ENCODE data around the gene RNF144B.
"Not testable (repeated sequence)": the region's sequence is repeated elsewhere in the genome, so short reads cannot be mapped to it uniquely, and the experiment has no call there.

Gene RNF144B

DNA sequence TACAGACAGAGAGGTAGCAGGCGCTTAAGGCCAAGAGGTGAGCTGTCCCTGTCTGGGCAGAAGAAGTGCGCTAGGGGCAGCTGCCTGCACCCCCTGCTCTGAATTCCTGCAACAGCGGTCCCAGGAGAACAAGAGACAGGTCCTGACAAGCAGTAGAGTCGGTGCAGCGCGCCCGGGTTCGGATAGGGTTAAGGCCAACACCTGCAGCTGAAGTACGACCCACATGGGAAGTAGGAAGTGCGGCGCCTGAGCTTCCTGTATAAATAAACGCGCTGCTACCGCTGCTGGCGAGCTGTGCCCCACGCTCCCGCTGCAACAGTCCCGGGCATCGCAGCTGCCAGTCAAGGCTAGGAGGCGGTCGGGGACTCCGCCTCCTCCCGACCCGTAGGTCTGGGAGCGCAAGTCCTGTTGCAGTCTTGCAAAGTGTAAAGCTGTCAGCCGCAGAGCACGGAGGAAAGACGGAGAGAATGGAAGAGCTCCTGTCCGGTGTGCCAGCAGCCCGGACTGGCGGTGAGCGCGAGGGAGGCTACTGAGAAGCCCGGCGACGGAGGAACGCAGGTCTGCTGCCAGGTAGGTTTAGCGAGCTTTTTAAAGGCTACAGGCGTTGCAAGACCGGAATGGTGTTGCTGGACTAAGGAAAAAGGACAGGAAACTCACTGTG is at the start of gene RNF144B:
Gene RNF144B, plus strand, starts transcription at position 290 of the 661 bp plus-strand sequence. CDS start 12,185 bp downstream, outside the sequence.
- peak; percentile 80 for DNase-seq

DNA sequence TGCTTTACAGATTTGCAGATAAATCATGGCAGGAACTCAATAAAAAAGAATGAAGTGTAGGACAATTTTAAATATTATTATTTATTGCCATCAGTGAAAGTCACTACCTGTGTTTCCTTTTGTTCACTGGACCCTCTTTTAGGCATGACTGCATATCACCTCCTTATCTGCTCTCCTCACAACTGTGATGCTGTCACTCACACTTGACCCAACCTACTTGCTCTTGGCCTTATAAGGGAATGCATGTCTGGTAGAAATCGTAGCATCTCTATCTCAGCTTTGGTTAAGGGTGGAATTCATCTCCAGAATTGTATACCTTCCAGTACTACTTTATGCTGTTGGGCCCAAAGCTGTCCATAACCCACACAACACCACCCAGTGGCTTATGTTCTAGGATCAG is 47.6 kb upstream of the RNF144B start:
- DNase-seq, result no peak

DNA sequence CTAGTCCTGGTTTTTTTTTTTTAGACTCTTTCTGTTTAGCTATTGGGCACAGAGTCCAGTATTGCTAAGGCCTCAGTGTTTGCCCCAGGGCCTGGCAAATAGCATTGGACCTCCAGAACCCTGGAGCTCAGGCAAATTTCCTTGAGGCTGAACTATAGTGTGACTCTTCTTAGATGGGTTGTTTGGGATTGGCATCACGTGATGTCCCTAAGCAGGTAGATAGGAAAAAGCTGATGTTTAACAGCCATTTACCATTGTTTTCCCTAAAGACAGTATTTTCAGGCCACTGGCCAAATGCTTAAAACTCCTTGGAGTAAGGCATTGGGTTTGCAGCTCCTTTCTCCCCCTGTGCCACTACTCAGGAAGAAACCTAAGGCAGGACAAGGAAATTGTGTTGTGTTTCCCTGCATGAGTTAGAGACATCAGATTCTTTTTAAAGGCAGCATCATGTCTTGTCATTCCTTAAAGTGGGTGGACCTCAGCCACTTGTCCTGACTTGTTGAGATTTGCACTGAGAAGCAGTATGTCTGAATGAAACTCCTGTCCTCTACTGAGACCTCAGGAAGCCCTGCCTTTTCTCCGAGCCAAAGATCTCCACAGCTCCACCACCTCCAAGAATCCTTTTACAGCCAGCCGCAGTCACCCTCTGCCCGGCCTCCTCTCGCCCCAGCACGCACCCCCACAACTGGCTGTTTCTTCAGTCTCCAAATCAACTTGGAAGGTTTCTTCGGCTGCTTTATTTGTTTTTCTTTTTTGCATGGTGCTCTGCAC is 46.2 kb upstream of the RNF144B start:
- no peak for DNase-seq

DNA sequence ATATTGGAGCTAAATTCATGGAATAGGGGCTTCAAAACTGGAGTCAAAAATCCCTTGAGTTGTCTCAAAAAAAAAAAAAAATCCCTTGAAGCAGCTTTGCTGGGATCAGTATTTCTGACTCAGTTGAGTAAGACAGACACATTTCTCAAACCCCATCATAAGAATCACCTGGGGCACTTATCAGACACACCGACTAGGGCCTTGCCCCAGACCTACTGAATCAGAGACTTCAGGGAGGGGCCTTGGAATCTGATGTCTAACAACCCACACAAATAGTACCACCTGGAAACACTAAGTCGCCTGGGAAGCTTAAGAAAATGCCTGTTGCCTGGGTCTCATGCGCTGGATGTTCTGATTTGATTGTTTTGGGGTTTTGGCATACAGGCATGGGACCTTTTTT is 44.9 kb upstream of the RNF144B start:
- no peak for DNase-seq

- no peak for DNase-seq
Observed at GRCh38 chr6:18343741-18344140, 43.4 kb upstream of the RNF144B start.

DNA sequence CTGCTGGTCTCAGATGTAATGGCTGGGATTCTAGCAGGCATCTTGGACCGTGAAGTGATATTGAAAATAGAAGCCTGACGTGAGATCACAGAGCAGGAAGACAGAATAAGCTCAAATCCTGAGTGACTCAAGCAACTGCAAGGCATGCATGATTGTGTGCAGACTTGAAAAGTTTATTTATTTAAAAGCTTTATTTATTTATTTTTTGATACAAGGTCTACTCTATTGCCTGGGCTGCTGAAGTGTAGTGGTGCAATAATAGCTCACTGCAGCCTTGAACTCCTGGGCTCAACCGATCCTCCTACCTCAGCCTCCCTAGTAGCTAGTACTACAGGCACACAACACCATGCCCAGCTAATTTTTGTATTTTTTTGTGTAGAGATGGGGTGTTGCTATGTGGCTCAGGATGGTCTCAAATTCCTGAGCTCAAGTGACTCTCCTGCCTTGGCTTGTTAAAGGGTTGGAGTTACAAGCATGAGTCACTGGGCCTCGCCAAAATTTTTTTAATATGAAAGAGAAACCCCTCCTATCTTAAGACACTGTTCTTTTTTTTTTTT is 40.1 kb upstream of the RNF144B start:
- DNase-seq, result no peak

DNA sequence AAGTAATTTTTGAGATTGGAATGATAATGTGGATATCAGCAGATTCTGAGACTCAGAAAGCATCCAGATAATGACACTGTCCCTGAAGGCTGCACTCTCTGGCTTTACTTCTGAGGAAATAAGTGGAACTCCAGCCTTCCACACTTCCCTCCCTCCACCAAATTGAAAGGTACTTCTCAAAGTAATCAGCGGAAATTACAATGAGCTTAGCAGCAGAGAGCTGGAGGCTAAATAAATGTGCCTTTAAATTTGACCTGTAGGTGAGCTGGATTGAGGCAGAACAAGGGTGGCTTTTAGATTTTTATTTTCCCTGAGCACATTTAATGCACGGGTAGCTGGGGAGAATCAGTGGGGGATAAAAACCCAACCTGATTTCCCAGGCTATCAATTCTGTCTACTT is 39.3 kb upstream of the RNF144B start:
- no peak for DNase-seq

- no peak for DNase-seq
Observed at GRCh38 chr6:18349386-18349785, 37.8 kb upstream of the RNF144B start.

- no peak for DNase-seq
Observed at GRCh38 chr6:18350271-18350670, 36.9 kb upstream of the RNF144B start.

GRCh38 chr6:18350712-18351111 is 36.4 kb upstream of the RNF144B start:
- DNase-seq, result no peak

GRCh38 chr6:18352001-18352400 is 35.1 kb upstream of the RNF144B start:
- DNase-seq, result no peak

DNA sequence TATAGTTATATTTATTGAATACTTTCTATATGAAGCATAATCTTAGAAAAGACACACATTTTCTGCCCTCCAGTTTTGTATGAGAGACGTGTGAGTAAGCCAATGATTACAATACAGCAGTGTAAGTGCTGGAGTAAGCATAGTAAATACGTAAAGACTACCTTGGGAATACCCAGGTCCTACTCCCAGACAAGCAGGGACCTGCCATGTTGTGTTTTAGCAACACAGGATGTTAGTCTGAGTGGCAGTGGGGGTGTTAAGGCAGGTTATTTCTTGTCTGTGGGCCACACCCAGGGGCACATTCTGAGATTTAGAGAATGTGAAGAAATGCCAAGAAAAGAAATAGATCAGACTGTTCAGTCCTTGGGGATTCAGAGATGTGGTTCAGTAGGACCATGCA is 34.3 kb upstream of the RNF144B start:
- no peak for DNase-seq

DNA sequence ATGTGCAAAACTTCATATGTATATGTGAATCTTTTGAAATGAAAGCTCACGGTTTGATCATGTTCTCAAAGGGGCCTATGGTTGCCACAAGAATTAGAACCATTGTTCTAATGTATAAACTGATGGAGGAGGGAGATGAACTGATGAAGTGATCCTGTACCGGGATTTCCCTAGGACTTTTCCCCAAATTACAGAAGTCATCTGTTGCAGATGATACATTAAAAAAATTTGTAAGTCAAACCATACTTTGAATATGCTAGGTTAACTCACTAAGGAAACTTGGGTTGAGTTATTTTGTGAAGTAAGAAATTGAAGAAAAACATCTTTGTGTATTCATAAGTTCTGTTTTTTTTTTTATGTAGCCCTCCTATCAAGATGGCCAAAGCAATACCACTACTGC is 33.9 kb upstream of the RNF144B start:
- no peak for DNase-seq

GRCh38 chr6:18357546-18357945 is 29.6 kb upstream of the RNF144B start:
- DNase-seq, result not testable (repeated sequence)

DNA sequence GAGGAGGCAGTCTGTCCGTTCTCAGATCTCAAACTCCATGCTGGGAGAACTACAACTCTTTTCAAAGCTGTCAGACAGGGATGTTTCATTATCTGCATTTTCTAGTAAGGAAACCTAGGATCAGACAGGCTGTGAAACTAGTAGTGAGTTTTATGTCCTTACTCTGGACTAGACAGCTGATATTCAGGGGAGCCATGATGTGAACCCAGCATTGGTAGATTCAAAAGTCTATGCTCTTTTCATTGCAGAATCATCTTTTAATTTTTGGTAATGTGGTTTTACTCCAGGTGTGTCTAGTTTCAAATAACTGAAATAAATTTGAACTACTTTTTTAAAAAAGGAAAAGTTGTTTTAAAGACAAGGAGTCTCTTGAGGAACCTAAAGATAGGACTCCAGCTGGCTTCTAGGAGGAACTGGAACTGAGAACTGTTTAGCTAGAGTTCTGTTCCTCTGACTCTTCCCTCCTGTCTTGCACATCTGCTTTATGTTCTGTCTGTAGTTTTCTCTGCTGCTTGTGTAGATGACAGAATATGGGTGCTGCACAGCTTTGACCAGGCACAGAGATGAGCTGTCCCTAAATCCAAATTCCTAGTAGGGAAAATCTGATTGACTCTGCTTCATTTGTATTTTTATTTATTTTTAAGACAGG is 27.8 kb upstream of the RNF144B start:
- DNase-seq, result no peak

GRCh38 chr6:18360188-18360587 is 27.0 kb upstream of the RNF144B start:
- DNase-seq, result no peak

- no peak for DNase-seq
Observed at GRCh38 chr6:18362058-18362561, 25.0 kb upstream of the RNF144B start.

GRCh38 chr6:18363746-18364145 is 23.4 kb upstream of the RNF144B start:
- DNase-seq, result no peak

- not testable (repeated sequence) for DNase-seq
Observed at GRCh38 chr6:18364561-18364960, 22.6 kb upstream of the RNF144B start.

GRCh38 chr6:18367371-18367770 is 19.8 kb upstream of the RNF144B start:
- no peak for DNase-seq

DNA sequence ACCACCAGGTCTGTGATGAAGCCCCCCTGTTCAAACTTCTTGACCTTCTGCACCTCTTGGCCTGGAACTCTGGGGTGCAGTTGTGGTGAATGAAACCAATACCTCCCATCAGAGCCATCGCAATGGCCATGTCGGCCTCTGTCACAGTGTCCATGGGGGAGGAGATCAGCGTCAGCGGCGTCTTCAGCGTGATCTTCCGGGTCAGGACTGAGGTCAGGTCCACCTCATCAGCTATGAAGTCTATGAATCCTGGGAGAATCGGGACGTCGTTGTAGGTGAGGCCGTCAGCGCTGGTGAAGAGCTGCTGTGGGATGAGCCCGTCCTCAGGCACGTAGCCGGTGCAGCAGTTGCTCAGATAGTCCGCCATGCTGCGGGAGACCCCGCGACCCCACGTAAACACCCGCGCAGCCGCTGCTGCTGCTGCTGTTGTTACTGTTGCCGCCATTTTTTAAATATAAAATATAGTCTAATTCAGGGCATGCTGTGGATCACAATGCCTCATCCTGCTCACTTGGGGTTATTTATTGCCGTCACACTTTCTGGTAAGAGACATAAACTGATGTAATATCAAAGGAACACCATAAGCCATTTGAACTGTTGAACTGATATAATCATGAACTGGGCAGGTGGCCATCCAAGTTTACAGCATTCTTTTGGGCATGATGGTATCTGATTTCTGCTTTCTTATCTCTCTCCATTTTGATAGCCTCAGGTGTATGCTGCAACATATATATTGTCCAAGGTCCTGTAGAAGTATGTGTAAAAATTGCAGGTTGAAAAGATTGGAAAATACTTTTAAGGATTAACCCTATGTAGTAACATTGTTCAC is 18.7 kb upstream of the RNF144B start:
- DNase-seq, result no peak

GRCh38 chr6:18371010-18371409 is 16.1 kb upstream of the RNF144B start:
- DNase-seq, result no peak

- DNase-seq, result no peak
Observed at GRCh38 chr6:18371656-18372055, 15.5 kb upstream of the RNF144B start.
